Lower lobe of right lung (tissue), 2 donors: ENCODE results near the gene SHMT2. TPM values are rescaled to one million over a fixed set of nuclear protein-coding genes. Genes with fewer than 3 reads are reported as not detected.

Experiments
- ATAC-seq, 2 donors: fragments of 200-7000 bp; cut with Tn5 transposase; one replicate each; pipeline ENCODE4 v1.9.1; 2020 to 2022; ENCODE audit warnings: mild to moderate bottlenecking in 2 of 2, moderate library complexity in 2 of 2
- DNase-seq: peaks from one replicate; pipeline ENCODE4 v3.0.0-alpha.2; 2020
- H3K27ac ChIP-seq: fragments of 200-600 bp; one replicate; pipeline ENCODE4 v1.8.0; 2022
- H3K27me3 ChIP-seq: fragments of 200-600 bp; one replicate; pipeline ENCODE4 v1.8.0; 2022; ENCODE audit warnings: low read depth
- H3K36me3 ChIP-seq: fragments of 200-600 bp; one replicate; pipeline ENCODE4 v1.8.0; 2022; ENCODE audit warnings: mild to moderate bottlenecking
- H3K4me1 ChIP-seq: fragments of 200-600 bp; one replicate; pipeline ENCODE4 v1.8.0; 2022
- H3K4me3 ChIP-seq: fragments of 200-600 bp; one replicate; pipeline ENCODE4 v1.8.0; 2022; ENCODE audit warnings: mild to moderate bottlenecking
- H3K9me3 ChIP-seq: fragments of 200-600 bp; one replicate; pipeline ENCODE4 v1.8.0; 2022
- CTCF ChIP-seq: fragments of 200-600 bp; IDR thresholded peaks from one replicate; pipeline ENCODE4 v1.8.0; 2022; ENCODE audit warnings: antibody characterized with exemption, mild to moderate bottlenecking
- intact Hi-C: fragments of 100-400 bp; cut with DNase I; formaldehyde crosslinking; loops from one replicate; pipeline ENCODE4 v1.11.0; 2022
- total RNA-seq: library from RNA; stranded (reverse); fragmentation: NEBNext Ultra II Directional; extraction: Animal tissue kit (Norgen Biotek cat#: 25700); gene quantifications from one replicate; pipeline ENCODE4 v1.2.1, GENCODE V29; 2021
- donor health status: DM: no; HTN: yes; CAD: no; lungs with severe emphysema.

SHMT2 gene
- total RNA-seq, 1 donor from 2014 or later = 66.6 TPM

- no peaks in the 10 kb centered on the region for H3K9me3 ChIP-seq
- DNase-seq = no peak
- TF ChIP-seq CTCF = no peak
- no peak overlapping the region for H3K4me3 ChIP-seq
- intact Hi-C loops = no loop called here
- no peaks in the 10 kb centered on the region for H3K4me1 ChIP-seq
- peaks cover 98% of the 10 kb centered on the region for H3K36me3 ChIP-seq
- no peak for ATAC-seq
- H3K27ac ChIP-seq = no peak overlapping the region
- H3K27me3 ChIP-seq = no peaks in the 10 kb centered on the region
Measured at GRCh38 chr12:57203791-57204190, 25.7 kb upstream of the SHMT2 start.

- Histone ChIP-seq H3K27ac (no peak overlapping the region), H3K36me3 (peaks cover 98% of the 10 kb centered on the region)
Measured at GRCh38 chr12:57204454-57204853, 25.1 kb upstream of the SHMT2 start.

GRCh38 chr12:57205186-57205585, 24.3 kb upstream of the SHMT2 start:
- no peaks in the 10 kb centered on the region for H3K4me1 ChIP-seq
- intact Hi-C loops = no loop called here
- peaks cover 100% of the 10 kb centered on the region for H3K36me3 ChIP-seq
- no peak overlapping the region for H3K27ac ChIP-seq
- no peaks in the 10 kb centered on the region for H3K27me3 ChIP-seq
- DNase-seq (no peak), ATAC-seq (no peak)
- TF ChIP-seq CTCF = no peak
- no peaks in the 10 kb centered on the region for H3K9me3 ChIP-seq
- H3K4me3 ChIP-seq = no peak overlapping the region

More at GRCh38 chr12:57204454-57204853, 25.1 kb upstream of the SHMT2 start:
- H3K4me3 ChIP-seq = no peak overlapping the region
- H3K4me1 ChIP-seq = no peaks in the 10 kb centered on the region
- DNase-seq (no peak), ATAC-seq (no peak)
- H3K9me3 ChIP-seq = no peaks in the 10 kb centered on the region
- intact Hi-C loops = no loop called here
- no peaks in the 10 kb centered on the region for H3K27me3 ChIP-seq
- no peak for TF ChIP-seq CTCF

GRCh38 chr12:57205931-57206330, 23.6 kb upstream of the SHMT2 start:
- no peak for TF ChIP-seq CTCF
- ATAC-seq = no peak
- Histone ChIP-seq H3K36me3 (peaks cover 100% of the 10 kb centered on the region), H3K9me3 (no peaks in the 10 kb centered on the region), H3K27ac (no peak overlapping the region), H3K4me3 (no peak overlapping the region), H3K4me1 (no peaks in the 10 kb centered on the region), H3K27me3 (no peaks in the 10 kb centered on the region)
- intact Hi-C loops = no loop called here
- DNase-seq = no peak

GRCh38 chr12:57207731-57208630, 21.5 kb upstream of the SHMT2 start:
- Histone ChIP-seq H3K36me3 (peaks cover 98% of the 10 kb centered on the region), H3K9me3 (no peaks in the 10 kb centered on the region), H3K27me3 (no peaks in the 10 kb centered on the region), H3K4me1 (peaks cover 3% of the 10 kb centered on the region), H3K4me3 (no peak overlapping the region), H3K27ac (no peak overlapping the region)
- ATAC-seq (no peak), DNase-seq (no peak)
- intact Hi-C loops = no loop called here
- no peak for TF ChIP-seq CTCF
